Stimulated activated CD8-positive, alpha-beta memory T cell treated with anti-CD3 and anti-CD28 coated beads, Interleukin-12 subunit alpha, Interleukin-12 subunit beta, amount 100 ng/mL, for 4 hours (primary cell): ENCODE measurements around the gene RNASEH2B.

ENCODE experiments used
- DNase-seq: peaks from one replicate; pipeline ENCODE4 v3.0.0-alpha.2; 2020; ENCODE audit warnings: low read depth

RNASEH2B gene

GRCh38 chr13:50909605-50910484 is at the start of gene RNASEH2B:
TSS of gene RNASEH2B (plus strand) at chr13:50909791. CDS start at chr13:50910077, 286 bp downstream.
- peak; percentile 59 for DNase-seq

GRCh38 chr13:50864492-50864891 is 45.1 kb upstream of the RNASEH2B start:
- DNase-seq = no peak

- no peak for DNase-seq
Observed at GRCh38 chr13:50866817-50867636, 42.6 kb upstream of the RNASEH2B start.

GRCh38 chr13:50867637-50867945 is 42.0 kb upstream of the RNASEH2B start:
- DNase-seq = no peak

- DNase-seq = no peak
Observed at GRCh38 chr13:50871405-50871804, 38.2 kb upstream of the RNASEH2B start.

- no peak for DNase-seq
Observed at GRCh38 chr13:50873467-50873866, 36.1 kb upstream of the RNASEH2B start.

GRCh38 chr13:50873991-50874390 is 35.6 kb upstream of the RNASEH2B start:
- DNase-seq = no peak

GRCh38 chr13:50882816-50883435 is 26.7 kb upstream of the RNASEH2B start:
- DNase-seq = no peak

GRCh38 chr13:50883728-50884127 is 25.9 kb upstream of the RNASEH2B start:
- no peak for DNase-seq

- DNase-seq = no peak
Observed at GRCh38 chr13:50884265-50884664, 25.3 kb upstream of the RNASEH2B start.

GRCh38 chr13:50887151-50887550 is 22.4 kb upstream of the RNASEH2B start:
- DNase-seq = no peak

GRCh38 chr13:50888362-50888761 is 21.2 kb upstream of the RNASEH2B start:
- DNase-seq = no peak

- no peak for DNase-seq
Observed at GRCh38 chr13:50889317-50889716, 20.3 kb upstream of the RNASEH2B start.

GRCh38 chr13:50891206-50891605 is 18.4 kb upstream of the RNASEH2B start:
- no peak for DNase-seq

GRCh38 chr13:50892210-50892944 is 17.2 kb upstream of the RNASEH2B start:
- no peak for DNase-seq

GRCh38 chr13:50893211-50893852 is 16.3 kb upstream of the RNASEH2B start:
- no peak for DNase-seq

- no peak for DNase-seq
Observed at GRCh38 chr13:50894012-50894411, 15.6 kb upstream of the RNASEH2B start.

- DNase-seq = no peak
Observed at GRCh38 chr13:50894504-50894903, 15.1 kb upstream of the RNASEH2B start.

- no peak for DNase-seq
Observed at GRCh38 chr13:50898338-50898737, 11.3 kb upstream of the RNASEH2B start.

- DNase-seq = no peak
Observed at GRCh38 chr13:50901701-50902100, 7.9 kb upstream of the RNASEH2B start.

GRCh38 chr13:50905256-50905655 is 4.3 kb upstream of the RNASEH2B start:
- DNase-seq = no peak

GRCh38 chr13:50907781-50908180 is 1.8 kb upstream of the RNASEH2B start:
- no peak for DNase-seq
